GM18499 (cell line): ENCODE measurements around the gene PLEKHD1.
"Not testable (repeated sequence)": the region's sequence is repeated elsewhere in the genome, so short reads cannot be mapped to it uniquely, and the experiment has no call there.

ENCODE experiments used
- ATAC-seq: cut with Tn5 transposase; IDR thresholded peaks from one replicate; pipeline ENCODE4 v1.9.1; 2021; ENCODE audit warnings: moderate number of reproducible peaks; ENCODE audit not compliant: insufficient read depth, unreplicated experiment

The PLEKHD1 gene

GRCh38 chr14:69480136-69480535, 4.4 kb upstream of the PLEKHD1 start:
- ATAC-seq, result no peak

GRCh38 chr14:69481815-69482568, 2.5 kb upstream of the PLEKHD1 start:
- no peak for ATAC-seq

GRCh38 chr14:69483765-69484443, 624 bp upstream of the PLEKHD1 start:
- ATAC-seq, result no peak

- no peak for ATAC-seq
Measured at GRCh38 chr14:69485315-69485660, 760 bp downstream of the PLEKHD1 start.

GRCh38 chr14:69485701-69486100, 1.2 kb downstream of the PLEKHD1 start:
- no peak for ATAC-seq

- no peak for ATAC-seq
Measured at GRCh38 chr14:69487226-69487625, 2.7 kb downstream of the PLEKHD1 start.

- no peak for ATAC-seq
Measured at GRCh38 chr14:69487771-69488170, 3.2 kb downstream of the PLEKHD1 start.

- ATAC-seq, result no peak
Measured at GRCh38 chr14:69489495-69489894, 5.0 kb downstream of the PLEKHD1 start.

- no peak for ATAC-seq
Measured at GRCh38 chr14:69490219-69490918, 5.8 kb downstream of the PLEKHD1 start.

GRCh38 chr14:69491193-69491592, 6.7 kb downstream of the PLEKHD1 start:
- no peak for ATAC-seq

GRCh38 chr14:69493038-69493437, 8.5 kb downstream of the PLEKHD1 start:
- ATAC-seq, result no peak

- no peak for ATAC-seq
Measured at GRCh38 chr14:69493791-69494190, 9.3 kb downstream of the PLEKHD1 start.

GRCh38 chr14:69495341-69495921, 10.9 kb downstream of the PLEKHD1 start:
- ATAC-seq, result no peak

GRCh38 chr14:69497866-69498265, 13.3 kb downstream of the PLEKHD1 start:
- not testable (repeated sequence) for ATAC-seq

GRCh38 chr14:69498286-69498685, 13.8 kb downstream of the PLEKHD1 start:
- ATAC-seq, result not testable (repeated sequence)

GRCh38 chr14:69499436-69499835, 14.9 kb downstream of the PLEKHD1 start:
- no peak for ATAC-seq

- no peak for ATAC-seq
Measured at GRCh38 chr14:69500096-69500495, 15.6 kb downstream of the PLEKHD1 start.

GRCh38 chr14:69500736-69501135, 16.2 kb downstream of the PLEKHD1 start:
- no peak for ATAC-seq

- no peak for ATAC-seq
Measured at GRCh38 chr14:69501423-69501838, 16.9 kb downstream of the PLEKHD1 start.

GRCh38 chr14:69504775-69505174, 20.2 kb downstream of the PLEKHD1 start:
- no peak for ATAC-seq
